HepG2 (cell line): Measurements from ENCODE around the gene PDGFA. TPM values are rescaled to one million over a fixed set of nuclear protein-coding genes. Genes with fewer than 3 reads are reported as not detected.

Source experiments
- FOXK1 ChIP-seq: sonication (generic); formaldehyde crosslinking; IDR thresholded peaks from 2 replicates; pipeline ENCODE4 v1.4.0; 2020; ENCODE audit warnings: low read depth, missing genetic modification reagents, borderline replicate concordance
- GTF2F1 ChIP-seq: fragments of 150-350 bp; IDR thresholded peaks from 2 replicates; pipeline ENCODE4 v1.6.1; 2014; ENCODE audit warnings: low read length
- NR0B2 ChIP-seq: sonication (generic); formaldehyde crosslinking; IDR thresholded peaks from 2 replicates; pipeline ENCODE4 v1.4.0; 2020; ENCODE audit warnings: mild to moderate bottlenecking, missing genetic modification reagents
- PITX1 ChIP-seq: sonication (generic); formaldehyde crosslinking; IDR thresholded peaks from 2 replicates; pipeline ENCODE4 v1.5.1; 2020; ENCODE audit warnings: mild to moderate bottlenecking, missing genetic modification reagents
- POLR2A ChIP-seq, 2 experiments: IDR thresholded peaks; 2 replicates each; pipeline ENCODE4 v1.6.1; 2011; ENCODE audit warnings: low read depth in 2 of 2, low read length in 2 of 2, mild to moderate bottlenecking in 1 of 2, moderate library complexity in 1 of 2; ENCODE audit not compliant: insufficient read depth in 1 of 2
- PPARG ChIP-seq: conservative IDR thresholded peaks from 2 replicates; pipeline ENCODE4 v1.6.1; 2016; ENCODE audit warnings: missing biosample characterization, missing genetic modification reagents
- SP5 ChIP-seq: IDR thresholded peaks from 2 replicates; pipeline ENCODE4 v1.6.1; 2016; ENCODE audit warnings: low read depth, borderline replicate concordance
- TCF7 ChIP-seq: sonication (generic); IDR thresholded peaks from 2 replicates; pipeline ENCODE4 v1.6.1; 2016; ENCODE audit warnings: antibody characterized with exemption, low read depth
- TEAD2 ChIP-seq: sonication (generic); formaldehyde crosslinking; IDR thresholded peaks from 2 replicates; pipeline ENCODE4 v1.9.0; 2021; ENCODE audit warnings: missing genetic modification reagents
- TEAD3 ChIP-seq: optimal IDR thresholded peaks from 2 replicates; pipeline ENCODE3; 2016; ENCODE audit warnings: borderline replicate concordance
- TFDP1 ChIP-seq: IDR thresholded peaks from 2 replicates; pipeline ENCODE4 v1.6.1; 2016; ENCODE audit warnings: missing compliant biosample characterization, missing genetic modification reagents, borderline replicate concordance
- ZNF18 ChIP-seq: sonication (generic); formaldehyde crosslinking; IDR thresholded peaks from 2 replicates; pipeline ENCODE4 v1.8.0; 2022; ENCODE audit warnings: mild to moderate bottlenecking, missing genetic modification reagents; ENCODE audit not compliant: insufficient replicate concordance
- ZNF446 ChIP-seq: sonication (generic); formaldehyde crosslinking; IDR thresholded peaks from 2 replicates; pipeline ENCODE4 v1.5.0; 2020; ENCODE audit warnings: mild to moderate bottlenecking, missing genetic modification reagents
- ZNF768 ChIP-seq: sonication (generic); formaldehyde crosslinking; IDR thresholded peaks from 2 replicates; pipeline ENCODE4 v1.4.0; 2020; ENCODE audit warnings: missing genetic modification reagents
- ZNF83 ChIP-seq: sonication (generic); formaldehyde crosslinking; IDR thresholded peaks from 2 replicates; pipeline ENCODE4 v1.4.0; 2020; ENCODE audit warnings: missing genetic modification reagents, mild to moderate bottlenecking, borderline replicate concordance
- polyA plus RNA-seq, 8 experiments: library from polyadenylated mRNA; depleted of rRNA in 3 of 8; stranded (reverse) in 7 of 8; unstranded in 1 of 8; fragments of >200 nt; fragmentation: Illumina TruSeq in 4 of 8; extraction: Trizol in 4 of 8; gene quantifications; 2 replicates each; pipeline versions ENCODE4 v1.2.1 to v1.2.3, GENCODE V29; 2011 to 2016; ENCODE audit warnings: low read depth in 4 of 8, missing spikeins in 1 of 8, mixed read lengths in 1 of 8; ENCODE audit not compliant: insufficient read depth in 1 of 8
- total RNA-seq, 5 experiments: library from RNA; depleted of rRNA; stranded (reverse); fragments of >200 nt; fragmentation: Illumina TruSeq; extraction: Trizol; gene quantifications; 2 replicates each; pipeline ENCODE4 v1.2.3, GENCODE V29; 2016; ENCODE audit warnings: low read depth in 1 of 5
- TF ChIP-seq, protein P1 (sequence below): sonication (generic); formaldehyde crosslinking; conservative IDR thresholded peaks from 2 replicates; pipeline ENCODE4 v1.8.0; 2022; ENCODE audit warnings: mild to moderate bottlenecking, moderate library complexity, missing genetic modification reagents
- TF ChIP-seq, protein P2 (sequence below): sonication (generic); formaldehyde crosslinking; IDR thresholded peaks from 2 replicates; pipeline ENCODE4 v1.4.0; 2020; ENCODE audit warnings: missing genetic modification reagents, mild to moderate bottlenecking, borderline replicate concordance
- TF ChIP-seq, protein P3 (sequence below): sonication (generic); formaldehyde crosslinking; IDR thresholded peaks from 2 replicates; pipeline ENCODE4 v1.5.0; 2020; ENCODE audit warnings: missing genetic modification reagents, mild to moderate bottlenecking, borderline replicate concordance

PDGFA gene
- total and polyA plus RNA-seq, 2 of the 13 experiments (the other 11 are each of a cell fraction or from before 2014, with no cell fraction given): 1.5 to 3.4 TPM

- no peak for TF ChIP-seq NR0B2 (CRISPR knock-in tag)
- TF ChIP-seq ZNF768 (CRISPR knock-in tag): no peak
- TF ChIP-seq TEAD3 (CRISPR knock-in tag): peak; percentile 64
- peak in 1 of 2 experiments; percentile 41; a peak in 2 of 4 replicates for TF ChIP-seq POLR2A (IDR thresholded peaks at IDR 0.05; ENCODE audit: insufficient read depth in 1 of 2, low read depth in 2 of 2, low read length in 2 of 2)
- no peak for TF ChIP-seq TEAD2 (CRISPR knock-in tag)
- peak; percentile 65 for TF ChIP-seq PPARG (CRISPR knock-in tag)
- TF ChIP-seq, protein P1, sequence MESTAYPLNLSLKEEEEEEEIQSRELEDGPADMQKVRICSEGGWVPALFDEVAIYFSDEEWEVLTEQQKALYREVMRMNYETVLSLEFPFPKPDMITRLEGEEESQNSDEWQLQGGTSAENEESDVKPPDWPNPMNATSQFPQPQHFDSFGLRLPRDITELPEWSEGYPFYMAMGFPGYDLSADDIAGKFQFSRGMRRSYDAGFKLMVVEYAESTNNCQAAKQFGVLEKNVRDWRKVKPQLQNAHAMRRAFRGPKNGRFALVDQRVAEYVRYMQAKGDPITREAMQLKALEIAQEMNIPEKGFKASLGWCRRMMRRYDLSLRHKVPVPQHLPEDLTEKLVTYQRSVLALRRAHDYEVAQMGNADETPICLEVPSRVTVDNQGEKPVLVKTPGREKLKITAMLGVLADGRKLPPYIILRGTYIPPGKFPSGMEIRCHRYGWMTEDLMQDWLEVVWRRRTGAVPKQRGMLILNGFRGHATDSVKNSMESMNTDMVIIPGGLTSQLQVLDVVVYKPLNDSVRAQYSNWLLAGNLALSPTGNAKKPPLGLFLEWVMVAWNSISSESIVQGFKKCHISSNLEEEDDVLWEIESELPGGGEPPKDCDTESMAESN (CRISPR knock-in tag): 0 out of 2 replicates have a peak, but pooled peaks have one; percentile 48
- 0 out of 2 replicates have a peak, but pooled peaks have one; percentile 39 for TF ChIP-seq ZNF83 (CRISPR knock-in tag)
- TF ChIP-seq ZNF446 (CRISPR knock-in tag): no peak
- TF ChIP-seq FOXK1 (CRISPR knock-in tag): no peak
- TF ChIP-seq, protein P2, sequence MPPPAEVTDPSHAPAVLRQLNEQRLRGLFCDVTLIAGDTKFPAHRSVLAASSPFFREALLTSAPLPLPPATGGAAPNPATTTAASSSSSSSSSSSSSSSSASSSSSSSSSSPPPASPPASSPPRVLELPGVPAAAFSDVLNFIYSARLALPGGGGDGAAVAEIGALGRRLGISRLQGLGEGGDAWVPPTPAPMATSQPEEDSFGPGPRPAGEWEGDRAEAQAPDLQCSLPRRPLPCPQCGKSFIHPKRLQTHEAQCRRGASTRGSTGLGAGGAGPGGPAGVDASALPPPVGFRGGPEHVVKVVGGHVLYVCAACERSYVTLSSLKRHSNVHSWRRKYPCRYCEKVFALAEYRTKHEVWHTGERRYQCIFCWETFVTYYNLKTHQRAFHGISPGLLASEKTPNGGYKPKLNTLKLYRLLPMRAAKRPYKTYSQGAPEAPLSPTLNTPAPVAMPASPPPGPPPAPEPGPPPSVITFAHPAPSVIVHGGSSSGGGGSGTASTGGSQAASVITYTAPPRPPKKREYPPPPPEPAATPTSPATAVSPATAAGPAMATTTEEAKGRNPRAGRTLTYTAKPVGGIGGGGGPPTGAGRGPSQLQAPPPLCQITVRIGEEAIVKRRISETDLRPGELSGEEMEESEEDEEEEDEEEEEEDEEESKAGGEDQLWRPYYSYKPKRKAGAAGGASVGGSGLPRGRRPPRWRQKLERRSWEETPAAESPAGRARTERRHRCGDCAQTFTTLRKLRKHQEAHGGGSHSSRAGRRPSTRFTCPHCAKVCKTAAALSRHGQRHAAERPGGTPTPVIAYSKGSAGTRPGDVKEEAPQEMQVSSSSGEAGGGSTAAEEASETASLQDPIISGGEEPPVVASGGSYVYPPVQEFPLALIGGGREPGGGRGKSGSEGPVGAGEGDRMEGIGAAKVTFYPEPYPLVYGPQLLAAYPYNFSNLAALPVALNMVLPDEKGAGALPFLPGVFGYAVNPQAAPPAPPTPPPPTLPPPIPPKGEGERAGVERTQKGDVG (CRISPR knock-in tag): peak; percentile 83; the same call in 1 of the 2 replicates
- peak; percentile 54; the same call in 1 of the 2 replicates for TF ChIP-seq PITX1 (CRISPR knock-in tag)
- TF ChIP-seq GTF2F1: no peak
- TF ChIP-seq, protein P3, sequence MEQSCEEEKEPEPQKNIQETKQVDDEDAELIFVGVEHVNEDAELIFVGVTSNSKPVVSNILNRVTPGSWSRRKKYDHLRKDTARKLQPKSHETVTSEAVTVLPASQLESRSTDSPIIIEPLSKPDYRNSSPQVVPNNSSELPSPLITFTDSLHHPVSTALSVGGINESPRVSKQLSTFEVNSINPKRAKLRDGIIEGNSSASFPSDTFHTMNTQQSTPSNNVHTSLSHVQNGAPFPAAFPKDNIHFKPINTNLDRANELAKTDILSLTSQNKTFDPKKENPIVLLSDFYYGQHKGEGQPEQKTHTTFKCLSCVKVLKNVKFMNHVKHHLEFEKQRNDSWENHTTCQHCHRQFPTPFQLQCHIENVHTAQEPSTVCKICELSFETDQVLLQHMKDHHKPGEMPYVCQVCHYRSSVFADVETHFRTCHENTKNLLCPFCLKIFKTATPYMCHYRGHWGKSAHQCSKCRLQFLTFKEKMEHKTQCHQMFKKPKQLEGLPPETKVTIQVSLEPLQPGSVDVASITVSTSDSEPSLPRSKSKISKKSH (CRISPR knock-in tag): 0 out of 2 replicates have a peak, but pooled peaks have one; percentile 13
- no peak for TF ChIP-seq TCF7
- TF ChIP-seq SP5 (CRISPR knock-in tag): peak; percentile 63; the same call in 1 of the 2 replicates
- TF ChIP-seq ZNF18 (CRISPR knock-in tag): peak; percentile 54
- TF ChIP-seq TFDP1 (CRISPR knock-in tag): peak; percentile 58; the same call in 1 of the 2 replicates
Measured at GRCh38 chr7:471866-472639, 47.6 kb downstream of the PDGFA start (continued).
